Measurements from ENCODE around the gene PPIF.
"Not testable (repeated sequence)": the region's sequence is repeated elsewhere in the genome, so short reads cannot be mapped to it uniquely, and the experiment has no call there.

Gene PPIF

GRCh38 chr10:79329529-79329928 lies 17.7 kb upstream of the PPIF start:
- no peak for DNase-seq (ENCODE audit: low read depth in 2 of 2, low spot score in 1 of 2)

GRCh38 chr10:79331226-79331625 lies 16.0 kb upstream of the PPIF start:
- DNase-seq (ENCODE audit: low read depth in 2 of 2, low spot score in 1 of 2), result no peak

GRCh38 chr10:79331709-79332108 lies 15.6 kb upstream of the PPIF start:
- DNase-seq (ENCODE audit: low read depth in 2 of 2, low spot score in 1 of 2), result peak in 1 of 2 donors; percentile 34

- DNase-seq (ENCODE audit: low read depth in 2 of 2, low spot score in 1 of 2), result not testable (repeated sequence)
These were observed 14.5 kb upstream of the PPIF start for GRCh38 chr10:79332610-79333315.

GRCh38 chr10:79333513-79333912 lies 13.8 kb upstream of the PPIF start:
- no peak for DNase-seq (ENCODE audit: low read depth in 2 of 2, low spot score in 1 of 2)

- DNase-seq (ENCODE audit: low read depth in 2 of 2, low spot score in 1 of 2), result no peak
These were observed 12.7 kb upstream of the PPIF start for GRCh38 chr10:79334573-79334972.

- DNase-seq (ENCODE audit: low read depth in 2 of 2, low spot score in 1 of 2), result no peak
These were observed 12.2 kb upstream of the PPIF start for GRCh38 chr10:79335094-79335469.

- DNase-seq (ENCODE audit: low read depth in 2 of 2, low spot score in 1 of 2), result no peak
These were observed 11.6 kb upstream of the PPIF start for GRCh38 chr10:79335470-79336235.

GRCh38 chr10:79336276-79336675 lies 11.0 kb upstream of the PPIF start:
- DNase-seq (ENCODE audit: low read depth in 2 of 2, low spot score in 1 of 2), result no peak

GRCh38 chr10:79336739-79337138 lies 10.5 kb upstream of the PPIF start:
- DNase-seq (ENCODE audit: low read depth in 2 of 2, low spot score in 1 of 2), result no peak

- DNase-seq (ENCODE audit: low read depth in 2 of 2, low spot score in 1 of 2), result not testable (repeated sequence)
These were observed 9.3 kb upstream of the PPIF start for GRCh38 chr10:79337783-79338469.

GRCh38 chr10:79339266-79339665 lies 8.0 kb upstream of the PPIF start:
- DNase-seq (ENCODE audit: low read depth in 2 of 2, low spot score in 1 of 2), result no peak

- DNase-seq (ENCODE audit: low read depth in 2 of 2, low spot score in 1 of 2), result no peak
These were observed 6.5 kb upstream of the PPIF start for GRCh38 chr10:79340646-79341244.

- no peak for DNase-seq (ENCODE audit: low read depth in 2 of 2, low spot score in 1 of 2)
These were observed 4.9 kb upstream of the PPIF start for GRCh38 chr10:79342295-79342761.

- no peak for DNase-seq (ENCODE audit: low read depth in 2 of 2, low spot score in 1 of 2)
These were observed 4.3 kb upstream of the PPIF start for GRCh38 chr10:79342811-79343561.

- no peak for DNase-seq (ENCODE audit: low read depth in 2 of 2, low spot score in 1 of 2)
These were observed 2.6 kb upstream of the PPIF start for GRCh38 chr10:79344502-79345195.

- DNase-seq (ENCODE audit: low read depth in 2 of 2, low spot score in 1 of 2), result no peak
These were observed 1.8 kb upstream of the PPIF start for GRCh38 chr10:79345241-79346011.

- no peak for DNase-seq (ENCODE audit: low read depth in 2 of 2, low spot score in 1 of 2)
These were observed 1.3 kb upstream of the PPIF start for GRCh38 chr10:79346012-79346340.

- DNase-seq (ENCODE audit: low read depth in 2 of 2, low spot score in 1 of 2), result no peak
These were observed 662 bp upstream of the PPIF start for GRCh38 chr10:79346388-79347225.

Data from stimulated activated CD8-positive, alpha-beta memory T cell treated with anti-CD3 and anti-CD28 coated beads, Interleukin-4, amount 100 ng/mL, for 1 hour (primary cell).